SK-N-MC (cell line): ENCODE measurements around the gene SLC6A3.

ENCODE experiments used
- FOXP2 ChIP-seq: optimal IDR thresholded peaks from 2 replicates; pipeline ENCODE3; 2011; ENCODE audit warnings: mild to moderate bottlenecking, moderate library complexity; ENCODE audit not compliant: insufficient read depth; ENCODE audit errors: extremely low read length, control extremely low read depth
- POLR2AphosphoS5 ChIP-seq: IDR thresholded peaks from 2 replicates; pipeline ENCODE4 v1.6.1; 2012; ENCODE audit warnings: mild to moderate bottlenecking, low read depth, low read length, borderline replicate concordance

GRCh38 chr5:1465966-1466471 is 20.8 kb upstream of the SLC6A3 start:
- TF ChIP-seq POLR2AphosphoS5 (no peak), FOXP2 (no peak)
